Measurements from ENCODE around the gene EYA2. TPM values are rescaled to one million over a fixed set of nuclear protein-coding genes. Genes with fewer than 3 reads are reported as not detected.
"Not testable (repeated sequence)": the region's sequence is repeated elsewhere in the genome, so short reads cannot be mapped to it uniquely, and the experiment has no call there.

The EYA2 gene
- total RNA-seq, 1 experiment from 2014 or later, result 0.08 TPM

- Histone ChIP-seq H3K4me1 (replicated peaks) (no peaks in the 10 kb centered on the region), H3K4me3 (no peak overlapping the region), H3K36me3 (no peaks in the 10 kb centered on the region), H3K9me3 (replicated peaks) (no peaks in the 10 kb centered on the region), H3K27me3 (replicated peaks) (0 out of 2 replicates have a peak, but pooled peaks cover 5% of the 10 kb centered on the region), H3K27ac (no peak overlapping the region)
- no peak for DNase-seq (ENCODE audit: low read depth in 1 of 2, low spot score in 2 of 2)
These were observed 265.6 kb downstream of the EYA2 start for GRCh38 chr20:47160240-47160639.

GRCh38 chr20:47160992-47161391 lies 266.3 kb downstream of the EYA2 start:
- Histone ChIP-seq H3K36me3 (no peaks in the 10 kb centered on the region), H3K27ac (no peak overlapping the region), H3K27me3 (replicated peaks) (0 out of 2 replicates have a peak, but pooled peaks cover 5% of the 10 kb centered on the region), H3K4me1 (replicated peaks) (no peaks in the 10 kb centered on the region), H3K9me3 (replicated peaks) (no peaks in the 10 kb centered on the region), H3K4me3 (no peak overlapping the region)
- DNase-seq (ENCODE audit: low read depth in 1 of 2, low spot score in 2 of 2), result no peak

GRCh38 chr20:47161411-47161810 lies 266.8 kb downstream of the EYA2 start:
- H3K4me3 ChIP-seq, result no peak overlapping the region
- no peak for DNase-seq (ENCODE audit: low read depth in 1 of 2, low spot score in 2 of 2)
- H3K36me3 ChIP-seq, result no peaks in the 10 kb centered on the region
- no peaks in the 10 kb centered on the region for H3K9me3 ChIP-seq (replicated peaks)
- H3K27me3 ChIP-seq (replicated peaks), result 0 out of 2 replicates have a peak, but pooled peaks cover 5% of the 10 kb centered on the region
- H3K4me1 ChIP-seq (replicated peaks), result no peaks in the 10 kb centered on the region
- no peak overlapping the region for H3K27ac ChIP-seq

- no peak overlapping the region for H3K27ac ChIP-seq
- H3K4me1 ChIP-seq (replicated peaks), result no peaks in the 10 kb centered on the region
- H3K36me3 ChIP-seq, result no peaks in the 10 kb centered on the region
- H3K27me3 ChIP-seq (replicated peaks), result no peaks in the 10 kb centered on the region
- H3K9me3 ChIP-seq (replicated peaks), result no peaks in the 10 kb centered on the region
- no peak overlapping the region for H3K4me3 ChIP-seq
- DNase-seq (ENCODE audit: low read depth in 1 of 2, low spot score in 2 of 2), result no peak
These were observed 269.5 kb downstream of the EYA2 start for GRCh38 chr20:47164140-47164539.

- Histone ChIP-seq H3K4me1 (replicated peaks) (no peaks in the 10 kb centered on the region), H3K9me3 (replicated peaks) (no peaks in the 10 kb centered on the region), H3K36me3 (no peaks in the 10 kb centered on the region), H3K4me3 (no peak overlapping the region), H3K27me3 (replicated peaks) (0 out of 2 replicates have a peak, but pooled peaks cover 3% of the 10 kb centered on the region), H3K27ac (no peak overlapping the region)
- no peak for DNase-seq (ENCODE audit: low read depth in 1 of 2, low spot score in 2 of 2)
These were observed 270.8 kb downstream of the EYA2 start for GRCh38 chr20:47165376-47165865.

- no peak for DNase-seq (ENCODE audit: low read depth in 1 of 2, low spot score in 2 of 2)
- H3K27ac ChIP-seq, result no peak overlapping the region
- H3K27me3 ChIP-seq (replicated peaks), result 0 out of 2 replicates have a peak, but pooled peaks cover 3% of the 10 kb centered on the region
- no peak overlapping the region for H3K4me3 ChIP-seq
- H3K4me1 ChIP-seq (replicated peaks), result no peaks in the 10 kb centered on the region
- no peaks in the 10 kb centered on the region for H3K9me3 ChIP-seq (replicated peaks)
- H3K36me3 ChIP-seq, result no peaks in the 10 kb centered on the region
These were observed 273.2 kb downstream of the EYA2 start for GRCh38 chr20:47167846-47168245.

- Histone ChIP-seq H3K4me3 (no peak overlapping the region), H3K27me3 (replicated peaks) (0 out of 2 replicates have a peak, but pooled peaks cover 3% of the 10 kb centered on the region), H3K9me3 (replicated peaks) (no peaks in the 10 kb centered on the region), H3K4me1 (replicated peaks) (no peaks in the 10 kb centered on the region), H3K27ac (no peak overlapping the region), H3K36me3 (no peaks in the 10 kb centered on the region)
- DNase-seq (ENCODE audit: low read depth in 1 of 2, low spot score in 2 of 2), result no peak
These were observed 277.9 kb downstream of the EYA2 start for GRCh38 chr20:47172579-47172978.

- no peaks in the 10 kb centered on the region for H3K4me1 ChIP-seq (replicated peaks)
- 0 out of 2 replicates have a peak, but pooled peaks cover 3% of the 10 kb centered on the region for H3K27me3 ChIP-seq (replicated peaks)
- H3K36me3 ChIP-seq, result no peaks in the 10 kb centered on the region
- no peak for DNase-seq (ENCODE audit: low read depth in 1 of 2, low spot score in 2 of 2)
- H3K4me3 ChIP-seq, result no peak overlapping the region
- H3K27ac ChIP-seq, result no peak overlapping the region
- H3K9me3 ChIP-seq (replicated peaks), result no peaks in the 10 kb centered on the region
These were observed 279.1 kb downstream of the EYA2 start for GRCh38 chr20:47173596-47174216.

- no peak overlapping the region for H3K4me3 ChIP-seq
- no peak overlapping the region for H3K27ac ChIP-seq
- H3K36me3 ChIP-seq, result no peaks in the 10 kb centered on the region
- no peak for DNase-seq (ENCODE audit: low read depth in 1 of 2, low spot score in 2 of 2)
- H3K27me3 ChIP-seq (replicated peaks), result no peaks in the 10 kb centered on the region
- H3K4me1 ChIP-seq (replicated peaks), result no peaks in the 10 kb centered on the region
- no peaks in the 10 kb centered on the region; the same call in 1 of the 2 replicates for H3K9me3 ChIP-seq (replicated peaks)
These were observed 280.0 kb downstream of the EYA2 start for GRCh38 chr20:47174456-47175243.

GRCh38 chr20:47175493-47175892 lies 280.9 kb downstream of the EYA2 start:
- no peak for DNase-seq (ENCODE audit: low read depth in 1 of 2, low spot score in 2 of 2)
- Histone ChIP-seq H3K4me3 (no peak overlapping the region), H3K9me3 (replicated peaks) (no peaks in the 10 kb centered on the region; the same call in 1 of the 2 replicates), H3K36me3 (no peaks in the 10 kb centered on the region), H3K27ac (no peak overlapping the region), H3K27me3 (replicated peaks) (no peaks in the 10 kb centered on the region), H3K4me1 (replicated peaks) (no peaks in the 10 kb centered on the region)

GRCh38 chr20:47176217-47176616 lies 281.6 kb downstream of the EYA2 start:
- H3K4me3 ChIP-seq; DNase-seq (ENCODE audit: low read depth in 1 of 2, low spot score in 2 of 2); H3K27ac ChIP-seq; H3K36me3 ChIP-seq; H3K9me3 ChIP-seq (replicated peaks); H3K27me3 ChIP-seq (replicated peaks); H3K4me1 ChIP-seq (replicated peaks): not testable (repeated sequence)

GRCh38 chr20:47178277-47178676 lies 283.6 kb downstream of the EYA2 start:
- no peak overlapping the region for H3K27ac ChIP-seq
- H3K9me3 ChIP-seq (replicated peaks), result no peaks in the 10 kb centered on the region; the same call in 1 of the 2 replicates
- H3K36me3 ChIP-seq, result no peaks in the 10 kb centered on the region
- no peaks in the 10 kb centered on the region for H3K27me3 ChIP-seq (replicated peaks)
- H3K4me1 ChIP-seq (replicated peaks), result no peaks in the 10 kb centered on the region
- H3K4me3 ChIP-seq, result no peak overlapping the region
- DNase-seq (ENCODE audit: low read depth in 1 of 2, low spot score in 2 of 2), result no peak

GRCh38 chr20:47178851-47179250 lies 284.2 kb downstream of the EYA2 start:
- Histone ChIP-seq H3K4me3 (no peak overlapping the region), H3K27ac (no peak overlapping the region), H3K27me3 (replicated peaks) (no peaks in the 10 kb centered on the region), H3K36me3 (no peaks in the 10 kb centered on the region), H3K9me3 (replicated peaks) (no peaks in the 10 kb centered on the region; the same call in 1 of the 2 replicates), H3K4me1 (replicated peaks) (no peaks in the 10 kb centered on the region)
- no peak for DNase-seq (ENCODE audit: low read depth in 1 of 2, low spot score in 2 of 2)

GRCh38 chr20:47179267-47179666 lies 284.6 kb downstream of the EYA2 start:
- Histone ChIP-seq H3K4me3 (no peak overlapping the region), H3K36me3 (no peaks in the 10 kb centered on the region), H3K27me3 (replicated peaks) (no peaks in the 10 kb centered on the region), H3K27ac (no peak overlapping the region), H3K4me1 (replicated peaks) (no peaks in the 10 kb centered on the region), H3K9me3 (replicated peaks) (no peaks in the 10 kb centered on the region; the same call in 1 of the 2 replicates)
- no peak for DNase-seq (ENCODE audit: low read depth in 1 of 2, low spot score in 2 of 2)

Data from SJSA1 (cell line).